ENCODE measurements around the gene SPACA4. TPM values are rescaled to one million over a fixed set of nuclear protein-coding genes. Genes with fewer than 3 reads are reported as not detected.

SPACA4 gene
- total and polyA plus RNA-seq, 9 of the 15 experiments (the other 6 are each of a cell fraction or from before 2014, with no cell fraction given), result not detected

GRCh38 chr19:48644839-48645619 lies 38.5 kb downstream of the SPACA4 start (continued):
- no peak for TF ChIP-seq EWSR1 (IDR thresholded peaks at IDR 0.05; ENCODE audit: borderline replicate concordance, low read depth, partially characterized antibody)
- 0 out of 2 replicates have a peak, but pooled peaks have one; percentile 41 for TF ChIP-seq CREB3 (tag; conservative IDR thresholded peaks at IDR 0.05; ENCODE audit: low read depth)
- no peak for TF ChIP-seq KDM2B (CRISPR knock-in tag; IDR thresholded peaks at IDR 0.05)
- TF ChIP-seq TBL1XR1 (IDR thresholded peaks at IDR 0.05; ENCODE audit: low read length in 2 of 2), result 0 out of 4 replicates have a peak, but pooled peaks of 1 of the 2 experiments have one; percentile 55
- no peak for TF ChIP-seq SRSF7 (optimal IDR thresholded peaks at IDR 0.05; ENCODE audit: low read depth, low read length)
- TF ChIP-seq GATAD2A (IDR thresholded peaks at IDR 0.05), result peak; percentile 84; the same call in 1 of the 2 replicates
- no peak for TF ChIP-seq HMGN3 (IDR thresholded peaks at IDR 0.05; ENCODE audit: borderline replicate concordance, extremely low read depth, insufficient read length, low read depth, low read length)
- TF ChIP-seq HDGF (IDR thresholded peaks at IDR 0.05), result no peak
- no peak for TF ChIP-seq SREBF1 (IDR thresholded peaks at IDR 0.05; ENCODE audit: borderline replicate concordance, low read depth, low read length)
- peak; percentile 96 for TF ChIP-seq ZNF644 (tag; IDR thresholded peaks at IDR 0.05; ENCODE audit: low read depth)
- TF ChIP-seq DPF2 (IDR thresholded peaks at IDR 0.05), result 0 out of 2 replicates have a peak, but pooled peaks have one; percentile 13
- TF ChIP-seq ZNF77 (CRISPR knock-in tag; IDR thresholded peaks at IDR 0.05), result no peak
- peak; percentile 44; the same call in 1 of the 2 replicates for TF ChIP-seq JUND (IDR thresholded peaks at IDR 0.05; ENCODE audit: borderline replicate concordance, low read depth, low read length)
- no peak for TF ChIP-seq JUND (tag; IDR thresholded peaks at IDR 0.05; ENCODE audit: borderline replicate concordance, low read depth, low read length)
- no peak for TF ChIP-seq ZNF274 (IDR thresholded peaks at IDR 0.05; ENCODE audit: borderline replicate concordance, low read depth, low read length)
- TF ChIP-seq HBP1 (CRISPR knock-in tag; IDR thresholded peaks at IDR 0.05), result no peak
- TF ChIP-seq TSC22D4 (tag; IDR thresholded peaks at IDR 0.05), result no peak
- no peak for TF ChIP-seq TAL1 (IDR thresholded peaks at IDR 0.05)
- peak; percentile 100 for TF ChIP-seq ZNF143 (CRISPR knock-in tag; IDR thresholded peaks at IDR 0.05)
- no peak for TF ChIP-seq E4F1 (CRISPR knock-in tag; IDR thresholded peaks at IDR 0.05; ENCODE audit: borderline replicate concordance)
- TF ChIP-seq BCL6 (CRISPR knock-in tag; IDR thresholded peaks at IDR 0.05), result 0 out of 2 replicates have a peak, but pooled peaks have one; percentile 18
- TF ChIP-seq NFATC3 (IDR thresholded peaks at IDR 0.05), result no peak
- peak; percentile 81 for TF ChIP-seq ZNF584 (CRISPR knock-in tag; IDR thresholded peaks at IDR 0.05; ENCODE audit: low read depth)
- no peak for TF ChIP-seq CBFA2T3 (IDR thresholded peaks at IDR 0.05)
- no peak for TF ChIP-seq ZNF668 (CRISPR knock-in tag; IDR thresholded peaks at IDR 0.05)
- TF ChIP-seq GABPB2 (CRISPR knock-in tag; conservative IDR thresholded peaks at IDR 0.05), result no peak
- no peak for TF ChIP-seq SETDB1 (IDR thresholded peaks at IDR 0.05; ENCODE audit: low read length)
